Activated CD4-positive, alpha-beta T cell treated with anti-CD3 and anti-CD28 coated beads, Interleukin-2, Interleukin-4, amounts not matched to agents 100 ng/mL and 50 ng/mL, durations not matched to agents 16 hours and 8 hours (primary cell): ENCODE results near the gene TANC2.

Experiments
- DNase-seq: peaks from one replicate; pipeline ENCODE4 v3.0.0-alpha.2; 2020; ENCODE audit warnings: low spot score

The TANC2 gene

DNA sequence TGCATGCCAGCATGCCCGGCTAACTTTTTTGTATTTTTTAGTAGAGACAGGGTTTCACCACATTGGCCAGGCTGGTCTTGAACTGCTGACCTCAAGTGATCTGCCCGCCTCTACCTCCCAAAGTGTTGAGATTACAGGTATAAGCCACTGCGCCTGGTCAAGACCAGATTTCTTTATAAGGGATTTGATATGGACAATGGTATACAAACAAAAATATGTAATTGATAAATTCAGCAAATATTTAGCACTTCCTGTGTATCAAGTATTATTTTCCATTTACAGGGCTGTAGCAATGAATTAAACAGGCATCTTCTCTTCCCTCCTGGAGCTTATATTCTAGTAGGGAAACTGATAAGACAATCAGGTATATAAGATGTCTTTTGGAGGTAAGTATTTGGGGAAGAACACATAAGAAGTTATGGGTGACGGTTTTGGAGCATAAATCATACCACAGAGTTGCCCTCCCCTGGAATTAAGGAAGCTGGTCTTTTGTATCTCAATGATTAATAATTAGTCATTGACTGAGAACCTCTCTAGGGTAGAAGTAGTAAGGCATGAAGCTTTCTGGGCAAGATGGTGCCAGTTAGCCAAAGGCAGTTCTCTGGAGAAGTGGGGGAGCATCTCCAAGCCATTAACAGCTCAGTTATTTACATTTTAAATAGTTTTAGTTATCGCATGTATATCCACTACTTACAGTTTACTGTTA is 35.8 kb downstream of the TANC2 start:
- DNase-seq = no peak

DNA sequence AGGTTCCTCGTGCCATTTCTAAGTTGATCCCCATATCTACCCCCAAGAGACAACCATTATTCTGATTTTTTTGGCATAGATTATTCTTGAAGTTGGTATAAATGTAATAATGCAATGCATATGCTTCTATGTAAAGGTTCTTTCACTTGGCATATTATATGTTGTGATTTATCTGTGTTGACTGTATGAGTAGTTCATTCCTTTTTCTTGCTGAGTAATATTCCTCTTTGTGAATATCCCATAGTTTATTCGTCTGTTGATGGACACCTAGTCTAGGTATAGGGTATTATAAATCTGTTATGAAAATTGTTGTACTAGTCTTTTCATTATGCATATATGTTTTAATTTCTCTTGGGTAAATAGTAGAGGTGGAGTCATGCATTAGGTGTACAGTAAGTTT is 36.6 kb downstream of the TANC2 start:
- no peak for DNase-seq

DNA sequence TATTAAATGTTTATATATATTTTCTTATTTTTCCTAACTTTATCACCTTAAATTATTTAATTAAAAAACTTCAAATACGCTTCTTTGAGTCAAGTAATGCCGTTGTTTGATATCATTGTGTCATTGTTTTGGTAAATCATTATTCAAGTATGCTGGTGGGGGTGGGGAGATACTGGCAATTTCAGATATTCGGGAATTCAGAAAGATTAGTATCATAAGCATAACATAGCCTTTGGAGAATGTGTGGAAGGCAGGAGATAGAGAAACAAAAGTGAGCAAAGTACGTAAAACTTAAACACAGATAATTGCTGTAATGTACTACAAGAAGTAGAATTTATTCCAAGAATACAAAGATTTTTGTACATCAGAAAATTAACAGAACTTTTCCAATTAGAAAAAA is 49.8 kb downstream of the TANC2 start:
- no peak for DNase-seq
